HEK293 (cell line): Measurements from ENCODE around the gene FOXN3.

Experiments
- CTCF ChIA-PET: fragments of 350-600 bp; formaldehyde crosslinking; extraction: SDS; loops from one replicate; lab custom pipeline; 2021; ENCODE audit warnings: antibody characterized with exemption; lab: Yijun Ruan, JAX
- POLR2A ChIA-PET: fragments of 300-600 bp; formaldehyde crosslinking; extraction: SDS; loops from one replicate; lab custom pipeline; 2020; ENCODE audit warnings: antibody characterized with exemption, inconsistent platforms; lab: Yijun Ruan, JAX
- H3K27ac ChIP-seq: fragments of 200-500 bp; sonication (Bioruptor generic); 2 replicates; pipeline ENCODE4 v1.5.1; 2014; ENCODE audit warnings: low read depth, low read length, control low read depth, inconsistent platforms; ENCODE audit errors: extremely low read depth
- H3K36me3 ChIP-seq, 2 experiments: fragments of 200-500 bp in 1 of 2; sonication (Bioruptor generic) in 1 of 2; 1 replicate in 1 of 2; 2 replicates in 1 of 2; pipeline ENCODE4 v1.5.1; 2014 to 2017; ENCODE audit warnings: inconsistent platforms in 2 of 2, low read length in 2 of 2; ENCODE audit not compliant: control insufficient read depth in 2 of 2, insufficient read depth in 1 of 2
- H3K4me1 ChIP-seq: fragments of 200-500 bp; sonication (Bioruptor generic); 2 replicates; pipeline ENCODE4 v1.5.1; 2014; ENCODE audit warnings: mild to moderate bottlenecking, low read length, inconsistent platforms; ENCODE audit not compliant: control insufficient read depth, insufficient read depth
- H3K4me3 ChIP-seq: 2 replicates; pipeline ENCODE4 v1.5.1; 2011; ENCODE audit warnings: low read depth, mild to moderate bottlenecking, control low read depth, low read length, moderate library complexity
- H3K9me3 ChIP-seq: fragments of 200-500 bp; sonication (Bioruptor generic); 2 replicates; pipeline ENCODE4 v1.5.1; 2014; ENCODE audit warnings: low read depth, low read length, inconsistent platforms; ENCODE audit not compliant: control insufficient read depth, insufficient read depth
- EGR2 ChIP-seq: fragments of 450-650 bp; formaldehyde crosslinking; IDR thresholded peaks from 2 replicates; pipeline ENCODE4 v1.5.1; 2016; ENCODE audit warnings: low read depth, missing biosample characterization, missing genetic modification characterization
- KLF10 ChIP-seq: fragments of 450-650 bp; IDR thresholded peaks from 2 replicates; pipeline ENCODE4 v1.5.1; 2018; ENCODE audit warnings: missing biosample characterization, mild to moderate bottlenecking, missing genetic modification characterization
- SCRT1 ChIP-seq: fragments of 450-650 bp; formaldehyde crosslinking; IDR thresholded peaks from 2 replicates; pipeline ENCODE4 v1.5.1; 2016; ENCODE audit warnings: missing biosample characterization, missing genetic modification characterization, borderline replicate concordance
- YY1 ChIP-seq: fragments of 450-650 bp; formaldehyde crosslinking; IDR thresholded peaks from 2 replicates; pipeline ENCODE4 v1.5.1; 2018; ENCODE audit warnings: missing biosample characterization, missing genetic modification characterization
- ZBTB17 ChIP-seq: fragments of 450-650 bp; formaldehyde crosslinking; IDR thresholded peaks from 2 replicates; pipeline ENCODE4 v1.5.1; 2016; ENCODE audit warnings: missing biosample characterization, missing genetic modification characterization
- ZBTB20 ChIP-seq: fragments of 450-650 bp; formaldehyde crosslinking; IDR thresholded peaks from 2 replicates; pipeline ENCODE4 v1.5.1; 2016; ENCODE audit warnings: missing biosample characterization, missing genetic modification characterization
- ZNF24 ChIP-seq: fragments of 450-650 bp; formaldehyde crosslinking; IDR thresholded peaks from 2 replicates; pipeline ENCODE4 v1.5.1; 2016; ENCODE audit warnings: missing biosample characterization, missing genetic modification characterization
- ZNF362 ChIP-seq: fragments of 450-650 bp; formaldehyde crosslinking; IDR thresholded peaks from 2 replicates; pipeline ENCODE4 v1.5.1; 2016; ENCODE audit warnings: missing biosample characterization, missing genetic modification characterization
- ZNF488 ChIP-seq: fragments of 450-650 bp; formaldehyde crosslinking; IDR thresholded peaks from 2 replicates; pipeline ENCODE4 v1.5.1; 2016; ENCODE audit warnings: missing biosample characterization, missing genetic modification characterization
- ZNF514 ChIP-seq: fragments of 450-650 bp; formaldehyde crosslinking; IDR thresholded peaks from 2 replicates; pipeline ENCODE4 v1.5.1; 2016; ENCODE audit warnings: missing biosample characterization, missing genetic modification characterization
- ZNF548 ChIP-seq: fragments of 450-650 bp; formaldehyde crosslinking; IDR thresholded peaks from 2 replicates; pipeline ENCODE4 v1.5.1; 2016; ENCODE audit warnings: missing biosample characterization, missing genetic modification characterization
- ZNF571 ChIP-seq: fragments of 450-650 bp; formaldehyde crosslinking; IDR thresholded peaks from 2 replicates; pipeline ENCODE4 v1.5.0; 2017; ENCODE audit warnings: missing biosample characterization, missing genetic modification characterization
- ZNF645 ChIP-seq: fragments of 450-650 bp; formaldehyde crosslinking; IDR thresholded peaks from 2 replicates; pipeline ENCODE4; 2016; ENCODE audit warnings: missing biosample characterization, missing genetic modification characterization
- ZNF660 ChIP-seq: fragments of 450-650 bp; IDR thresholded peaks from 2 replicates; pipeline ENCODE4 v1.5.1; 2018; ENCODE audit warnings: missing biosample characterization, mild to moderate bottlenecking, missing genetic modification characterization
- ZNF670 ChIP-seq: fragments of 450-650 bp; formaldehyde crosslinking; IDR thresholded peaks from 2 replicates; pipeline ENCODE4 v1.5.1; 2016; ENCODE audit warnings: missing biosample characterization, missing genetic modification characterization, low read depth
- ZNF785 ChIP-seq: fragments of 450-650 bp; formaldehyde crosslinking; IDR thresholded peaks from 2 replicates; pipeline ENCODE4 v1.5.1; 2016; ENCODE audit warnings: missing biosample characterization, missing genetic modification characterization
- TF ChIP-seq, protein P1 (sequence below): fragments of 450-650 bp; formaldehyde crosslinking; IDR thresholded peaks from 2 replicates; pipeline ENCODE4 v1.5.1; 2016; ENCODE audit warnings: missing biosample characterization, missing genetic modification characterization
- TF ChIP-seq, protein P2 (sequence below): fragments of 450-650 bp; formaldehyde crosslinking; IDR thresholded peaks from 2 replicates; pipeline ENCODE4 v1.5.1; 2016; ENCODE audit warnings: missing biosample characterization, missing genetic modification characterization, borderline replicate concordance

FOXN3 gene

GRCh38 chr14:89128311-89129026 is 288.6 kb downstream of the FOXN3 start:
- H3K4me3 ChIP-seq: no peak overlapping the region
- CTCF ChIA-PET: interaction anchor here (0.7 kb wide), 1 partner anchor 38 kb away, joined by 3 read pairs; no protein-coding TSS in a partner anchor
- H3K36me3 ChIP-seq: no peaks in the 10 kb centered on the region
- POLR2A ChIA-PET: no interaction called here
- H3K27ac ChIP-seq: no peak overlapping the region
- H3K4me1 ChIP-seq: no peaks in the 10 kb centered on the region
- TF ChIP-seq ZNF660 (no peak), ZNF514 (tag by site-specific recombination) (no peak), ZNF362 (tag by site-specific recombination) (no peak), ZNF548 (no peak), ZNF571 (tag by site-specific recombination) (no peak), ZBTB20 (no peak), EGR2 (tag by site-specific recombination) (no peak), SCRT1 (no peak), ZNF488 (tag by site-specific recombination) (no peak), ZNF645 (tag by site-specific recombination) (no peak), ZNF785 (no peak), ZNF24 (no peak), YY1 (tag by site-specific recombination) (no peak), KLF10 (tag by site-specific recombination) (no peak)
- TF ChIP-seq, protein P1, sequence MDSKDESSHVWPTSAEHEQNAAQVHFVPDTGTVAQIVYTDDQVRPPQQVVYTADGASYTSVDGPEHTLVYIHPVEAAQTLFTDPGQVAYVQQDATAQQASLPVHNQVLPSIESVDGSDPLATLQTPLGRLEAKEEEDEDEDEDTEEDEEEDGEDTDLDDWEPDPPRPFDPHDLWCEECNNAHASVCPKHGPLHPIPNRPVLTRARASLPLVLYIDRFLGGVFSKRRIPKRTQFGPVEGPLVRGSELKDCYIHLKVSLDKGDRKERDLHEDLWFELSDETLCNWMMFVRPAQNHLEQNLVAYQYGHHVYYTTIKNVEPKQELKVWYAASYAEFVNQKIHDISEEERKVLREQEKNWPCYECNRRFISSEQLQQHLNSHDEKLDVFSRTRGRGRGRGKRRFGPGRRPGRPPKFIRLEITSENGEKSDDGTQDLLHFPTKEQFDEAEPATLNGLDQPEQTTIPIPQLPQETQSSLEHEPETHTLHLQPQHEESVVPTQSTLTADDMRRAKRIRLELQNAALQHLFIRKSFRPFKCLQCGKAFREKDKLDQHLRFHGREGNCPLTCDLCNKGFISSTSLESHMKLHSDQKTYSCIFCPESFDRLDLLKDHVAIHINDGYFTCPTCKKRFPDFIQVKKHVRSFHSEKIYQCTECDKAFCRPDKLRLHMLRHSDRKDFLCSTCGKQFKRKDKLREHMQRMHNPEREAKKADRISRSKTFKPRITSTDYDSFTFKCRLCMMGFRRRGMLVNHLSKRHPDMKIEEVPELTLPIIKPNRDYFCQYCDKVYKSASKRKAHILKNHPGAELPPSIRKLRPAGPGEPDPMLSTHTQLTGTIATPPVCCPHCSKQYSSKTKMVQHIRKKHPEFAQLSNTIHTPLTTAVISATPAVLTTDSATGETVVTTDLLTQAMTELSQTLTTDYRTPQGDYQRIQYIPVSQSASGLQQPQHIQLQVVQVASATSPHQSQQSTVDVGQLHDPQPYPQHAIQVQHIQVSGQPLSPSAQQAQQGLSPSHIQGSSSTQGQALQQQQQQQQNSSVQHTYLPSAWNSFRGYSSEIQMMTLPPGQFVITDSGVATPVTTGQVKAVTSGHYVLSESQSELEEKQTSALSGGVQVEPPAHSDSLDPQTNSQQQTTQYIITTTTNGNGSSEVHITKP: no peak
- TF ChIP-seq, protein P2, sequence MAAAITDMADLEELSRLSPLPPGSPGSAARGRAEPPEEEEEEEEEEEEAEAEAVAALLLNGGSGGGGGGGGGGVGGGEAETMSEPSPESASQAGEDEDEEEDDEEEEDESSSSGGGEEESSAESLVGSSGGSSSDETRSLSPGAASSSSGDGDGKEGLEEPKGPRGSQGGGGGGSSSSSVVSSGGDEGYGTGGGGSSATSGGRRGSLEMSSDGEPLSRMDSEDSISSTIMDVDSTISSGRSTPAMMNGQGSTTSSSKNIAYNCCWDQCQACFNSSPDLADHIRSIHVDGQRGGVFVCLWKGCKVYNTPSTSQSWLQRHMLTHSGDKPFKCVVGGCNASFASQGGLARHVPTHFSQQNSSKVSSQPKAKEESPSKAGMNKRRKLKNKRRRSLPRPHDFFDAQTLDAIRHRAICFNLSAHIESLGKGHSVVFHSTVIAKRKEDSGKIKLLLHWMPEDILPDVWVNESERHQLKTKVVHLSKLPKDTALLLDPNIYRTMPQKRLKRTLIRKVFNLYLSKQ: no peak
- TF ChIP-seq, all 188 proteins: peak for 0
- no peaks in the 10 kb centered on the region for H3K9me3 ChIP-seq

- no peaks in the 10 kb centered on the region for H3K9me3 ChIP-seq
- CTCF ChIA-PET: no interaction called here
- POLR2A ChIA-PET: no interaction called here
Observed at GRCh38 chr14:89126461-89126860, 290.6 kb downstream of the FOXN3 start.

More at GRCh38 chr14:89126461-89126860, 290.6 kb downstream of the FOXN3 start:
- TF ChIP-seq ZBTB17: peak; percentile 75
- TF ChIP-seq ZNF670 (tag by site-specific recombination): no peak
- TF ChIP-seq, all 188 proteins: peak for 1
- H3K4me3 ChIP-seq: no peak overlapping the region
- H3K27ac ChIP-seq: no peak overlapping the region
- no peaks in the 10 kb centered on the region for H3K36me3 ChIP-seq
- H3K4me1 ChIP-seq: no peaks in the 10 kb centered on the region
